ENCODE data around the gene TRUB1.

TRUB1 gene

DNA sequence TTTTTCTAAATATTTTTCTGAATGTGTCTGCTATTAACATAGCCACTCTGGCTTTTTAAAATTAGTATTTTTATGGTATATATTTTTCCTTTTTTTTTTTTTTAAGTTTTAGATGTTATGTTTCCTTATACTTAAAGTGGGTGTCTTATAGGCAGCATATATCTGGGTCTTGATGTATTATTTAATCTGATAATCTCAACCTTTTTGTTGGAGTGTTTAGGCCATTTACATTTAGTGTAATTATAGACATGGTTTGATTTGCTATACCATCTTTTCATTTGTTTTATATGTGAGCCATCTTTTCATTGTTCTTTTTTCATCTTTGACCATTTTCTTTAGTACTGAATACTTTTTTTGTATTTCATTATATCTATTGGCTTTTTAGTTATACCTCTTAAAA, 45.0 kb downstream of the TRUB1 start:
- DNase-seq = no peak

DNA sequence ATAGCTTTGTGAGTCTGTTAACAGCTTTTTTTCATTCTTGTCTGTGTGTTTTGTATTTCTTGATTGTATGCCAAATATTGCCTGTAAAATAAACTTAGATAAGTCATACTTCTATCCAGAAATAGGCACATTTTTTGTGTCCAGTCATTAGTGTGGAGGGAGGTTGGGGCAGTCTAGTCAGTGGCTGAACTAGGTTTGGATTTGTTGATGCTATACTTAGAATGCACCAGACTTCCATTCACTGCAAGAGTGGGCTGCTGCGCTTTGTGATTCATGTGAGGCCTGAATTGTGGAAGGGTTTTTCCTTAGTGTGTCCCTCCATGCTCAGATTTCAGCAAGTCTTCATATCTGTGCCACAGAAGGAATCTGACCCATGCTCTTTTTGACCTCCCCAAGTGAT, 50.0 kb downstream of the TRUB1 start:
- DNase-seq = no peak

DNA sequence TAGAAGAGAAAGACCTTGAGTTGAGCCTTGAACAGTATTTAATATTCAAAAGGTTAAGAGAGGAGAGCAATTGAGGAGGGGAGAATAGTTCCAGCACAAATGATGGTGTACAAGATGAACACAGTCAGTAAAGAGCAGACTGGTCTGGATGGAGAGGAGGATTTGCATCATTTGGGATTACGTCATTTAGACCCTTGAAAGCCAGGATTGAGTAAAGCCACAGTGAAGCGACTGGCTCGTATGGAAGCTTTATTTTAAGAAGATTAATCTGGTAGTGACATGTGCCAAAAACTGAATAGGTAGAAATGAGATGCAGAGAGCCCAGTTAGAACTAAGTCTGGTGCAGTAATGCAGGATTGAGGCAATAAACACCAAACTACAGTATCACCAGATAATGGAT, 52.6 kb downstream of the TRUB1 start:
- DNase-seq = no peak

DNA sequence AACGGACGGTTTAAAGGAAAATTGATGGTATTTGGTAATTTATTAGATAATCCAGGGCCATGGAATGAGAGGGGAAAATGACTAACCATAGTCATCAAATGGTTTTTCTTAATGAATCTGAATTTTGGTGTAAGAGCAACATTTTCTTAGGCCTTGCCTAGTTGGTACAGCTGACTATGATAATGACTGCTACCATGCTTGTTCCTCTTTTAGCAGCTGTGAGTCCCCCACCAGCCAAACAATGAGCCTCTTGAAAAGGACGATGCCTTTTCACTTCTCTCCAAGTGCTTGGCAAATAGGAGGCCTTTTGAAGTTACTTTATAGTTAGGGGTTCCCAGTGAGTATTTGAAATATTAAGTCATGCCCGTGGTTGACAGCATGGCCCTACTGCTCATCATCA, 53.0 kb downstream of the TRUB1 start:
- DNase-seq = no peak

DNA sequence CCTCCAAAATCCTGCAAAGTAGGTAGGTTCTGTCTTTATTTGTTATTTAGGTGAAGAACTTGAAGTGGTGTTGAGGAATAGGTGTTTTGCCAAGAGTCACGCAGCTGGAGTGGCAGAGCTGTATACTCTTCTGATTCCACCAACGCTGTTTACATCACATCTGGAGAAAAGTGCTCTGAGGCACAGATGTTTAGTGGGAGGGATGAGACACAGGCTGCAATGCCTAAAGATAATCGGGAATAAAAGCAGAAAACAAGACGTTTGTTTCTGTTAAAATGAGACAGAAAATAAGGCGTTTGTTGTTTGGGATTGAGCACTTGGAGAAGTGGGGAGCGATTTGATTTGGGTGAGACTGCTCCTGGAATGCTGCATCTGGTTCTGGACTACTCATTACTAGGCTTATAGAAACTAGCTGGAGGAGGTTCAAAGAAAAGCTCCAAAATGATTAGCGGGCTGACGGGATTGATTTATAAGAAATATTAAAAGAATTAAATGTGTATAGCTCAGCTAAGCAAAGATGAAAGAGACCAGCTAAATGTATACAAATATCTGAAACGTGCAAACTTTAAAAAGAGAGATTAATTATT, 54.3 kb downstream of the TRUB1 start:
- DNase-seq = no peak

DNA sequence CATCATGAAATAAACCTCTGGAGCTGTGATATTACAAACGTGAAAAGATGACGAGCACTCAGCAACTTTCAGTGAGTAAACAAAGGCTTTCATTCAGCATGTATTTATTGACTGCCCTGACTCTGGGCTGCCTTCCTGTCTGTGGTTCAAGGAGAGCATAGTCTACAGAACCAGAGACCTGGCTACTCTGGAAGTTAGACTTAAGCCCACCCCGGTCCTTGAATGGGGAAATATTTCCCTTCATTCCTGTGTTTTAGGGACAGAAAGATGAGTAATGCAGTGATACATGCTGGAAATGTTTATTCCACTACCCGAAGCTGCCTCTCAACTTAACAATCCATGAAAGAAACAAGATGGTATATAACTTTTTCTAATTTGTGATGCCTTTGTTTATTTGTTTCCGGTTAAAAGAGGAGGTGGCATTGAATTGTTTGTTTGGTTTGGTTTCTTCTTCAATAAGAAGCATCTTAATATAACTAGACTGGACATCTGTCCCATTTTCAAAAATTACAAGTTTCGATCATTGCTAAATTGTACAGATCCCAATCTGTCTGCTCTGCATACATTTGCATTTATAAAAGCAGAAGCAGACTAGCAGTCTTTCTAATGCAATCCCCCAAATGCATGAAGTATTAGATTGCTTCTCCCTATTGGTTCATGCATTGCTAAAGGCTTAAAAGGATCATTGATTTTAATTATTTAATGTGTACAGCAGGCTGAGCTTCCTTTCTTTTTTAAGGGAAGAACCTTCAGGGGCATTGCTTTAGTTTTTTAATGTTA, 57.7 kb downstream of the TRUB1 start:
- no peak for DNase-seq

DNA sequence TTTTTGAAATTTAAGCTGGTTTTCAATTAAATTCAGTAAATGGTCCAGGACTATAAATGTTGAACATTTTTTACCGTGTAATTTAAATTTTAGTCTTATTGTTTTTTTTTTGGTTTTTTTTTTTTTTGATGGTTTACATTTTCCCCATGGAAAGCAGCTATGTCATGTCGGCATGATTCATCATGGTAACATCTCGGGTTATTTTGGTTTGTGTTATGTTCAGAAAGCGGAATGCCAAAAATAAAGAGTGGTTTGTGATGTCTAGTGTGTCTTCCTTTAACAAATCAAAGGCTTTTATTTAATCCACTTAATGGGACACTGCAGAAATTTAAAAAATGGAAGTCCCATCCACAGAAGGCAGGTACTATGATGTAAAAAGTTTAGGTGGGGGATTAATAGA, 58.5 kb downstream of the TRUB1 start:
- no peak for DNase-seq

DNA sequence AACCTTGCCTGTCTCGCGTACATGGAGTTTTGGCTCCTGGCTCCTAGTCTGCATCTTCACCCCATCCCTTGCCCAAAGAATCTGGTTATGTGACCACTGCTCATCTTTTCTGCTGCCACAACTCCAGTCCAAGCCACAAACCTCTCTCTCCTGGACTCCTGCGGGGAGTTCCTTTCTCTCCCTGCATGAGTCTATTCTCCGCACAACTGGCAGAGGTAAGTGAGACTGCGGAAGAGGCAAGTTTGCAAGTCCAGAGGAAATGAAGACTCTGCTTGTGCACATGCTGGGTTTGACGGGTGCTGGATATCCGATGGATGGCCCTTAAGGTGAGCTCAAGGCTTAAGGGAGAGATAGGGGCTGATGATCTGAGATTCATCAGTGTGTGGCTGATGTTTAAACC, 61.0 kb downstream of the TRUB1 start:
- DNase-seq = no peak

DNA sequence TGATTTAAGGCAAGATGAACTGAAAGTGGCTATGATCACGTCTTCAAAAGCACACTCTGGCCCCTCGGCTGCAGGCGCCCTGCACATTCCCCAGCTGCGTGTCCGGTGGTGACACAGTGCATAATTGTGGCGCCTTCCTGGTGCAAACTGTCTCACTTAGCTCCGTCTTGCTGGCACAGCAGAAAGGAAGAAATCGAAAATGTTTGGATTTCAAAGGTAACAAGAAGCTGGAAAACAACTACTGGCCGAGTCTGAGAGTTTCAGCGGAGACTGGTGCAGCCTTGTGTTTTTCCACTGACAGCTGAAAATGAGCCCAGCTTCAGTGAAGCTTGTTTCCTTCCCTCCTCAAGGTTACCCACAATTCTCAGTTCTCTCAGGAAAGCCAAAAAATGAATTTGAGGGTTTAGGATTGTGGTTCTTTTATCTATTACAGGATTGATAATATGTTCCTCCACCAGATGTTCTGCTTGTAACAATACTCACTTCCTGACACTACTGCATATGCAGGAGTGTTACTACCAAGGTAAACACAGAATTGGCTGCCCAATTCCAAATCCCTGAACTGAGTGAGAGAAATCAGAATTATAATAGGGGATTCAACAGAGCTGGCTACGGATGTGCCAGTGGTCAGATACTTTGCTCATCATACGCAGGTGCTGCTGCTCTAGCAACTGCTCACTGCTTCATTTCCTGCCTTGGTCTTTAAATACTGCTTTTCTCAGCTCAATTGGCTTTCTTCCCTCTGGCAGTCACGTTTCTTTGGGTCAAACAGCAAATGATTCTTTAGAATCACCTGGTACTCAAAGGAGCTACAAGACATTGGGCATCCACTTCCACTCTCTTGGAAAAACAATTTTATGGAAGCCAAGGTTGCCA, 63.7 kb downstream of the TRUB1 start:
- no peak for DNase-seq

DNA sequence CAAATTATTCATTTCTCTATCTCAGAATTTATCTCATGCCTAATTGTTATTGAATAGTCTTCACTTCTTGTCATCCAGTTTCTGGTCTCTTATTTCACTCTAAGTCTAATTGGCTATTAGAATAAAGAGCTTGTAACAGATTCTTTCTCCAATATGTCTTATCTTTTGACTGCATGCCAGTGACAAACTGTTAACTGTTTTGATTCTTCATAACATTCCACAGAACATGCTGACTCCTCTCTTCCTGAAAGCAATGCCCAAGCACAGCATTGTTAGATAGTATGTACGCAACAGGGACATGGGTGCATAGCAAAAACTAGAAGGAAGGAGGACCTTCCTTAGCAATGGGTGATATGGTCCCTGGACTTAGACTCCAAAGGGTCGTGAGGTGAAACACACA, 65.4 kb downstream of the TRUB1 start:
- no peak for DNase-seq

DNA sequence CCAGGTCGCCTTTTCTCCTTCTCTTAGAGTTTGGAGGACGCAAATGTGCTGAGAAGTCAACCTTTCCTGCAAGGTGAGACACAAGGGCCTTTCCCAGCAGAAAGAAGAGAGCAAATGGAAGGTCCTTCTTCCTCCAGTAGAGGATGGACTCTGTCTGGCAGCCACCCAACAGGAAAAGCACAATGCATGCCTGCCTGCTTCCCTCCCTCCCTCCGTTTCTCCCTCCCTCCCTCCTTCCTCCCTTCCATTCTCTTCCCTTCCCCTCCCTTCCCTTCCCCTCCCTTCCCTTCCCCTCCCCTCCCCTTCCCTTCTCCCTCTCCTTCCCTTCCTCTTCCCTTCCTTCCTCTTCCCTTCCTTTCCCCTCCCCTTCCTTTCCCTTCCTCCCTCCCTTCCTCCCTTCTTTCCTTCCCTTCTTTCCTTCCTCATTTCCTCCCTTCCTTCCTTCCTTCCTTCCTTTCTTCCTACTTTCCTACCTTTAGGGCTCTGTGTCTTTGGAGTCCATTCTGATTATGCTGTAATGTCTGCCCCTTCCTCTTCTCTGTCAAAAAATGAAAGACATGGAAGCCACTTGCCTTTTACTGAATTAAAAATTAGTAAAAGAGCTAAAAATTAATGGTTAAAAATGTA, 66.4 kb downstream of the TRUB1 start:
- no peak for DNase-seq

DNA sequence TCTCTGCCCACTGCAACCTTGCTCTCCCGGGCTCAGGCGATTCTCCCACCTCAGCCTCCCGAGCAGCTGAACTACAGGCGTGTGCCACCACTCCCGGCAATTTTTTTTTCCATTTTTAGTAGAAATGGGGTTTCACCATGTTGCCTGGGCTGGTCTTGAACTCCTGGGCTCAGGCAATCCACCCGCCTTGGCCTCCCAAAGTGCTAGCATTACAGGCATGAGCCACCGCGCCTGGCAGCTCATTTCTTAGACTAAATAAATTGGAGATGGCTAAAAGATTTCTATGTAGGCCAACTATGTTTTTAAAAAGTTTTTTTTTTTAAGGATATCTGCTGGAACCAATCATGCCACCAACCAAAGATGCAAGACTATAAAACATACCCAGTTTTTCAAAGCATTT, 67.8 kb downstream of the TRUB1 start:
- no peak for DNase-seq

DNA sequence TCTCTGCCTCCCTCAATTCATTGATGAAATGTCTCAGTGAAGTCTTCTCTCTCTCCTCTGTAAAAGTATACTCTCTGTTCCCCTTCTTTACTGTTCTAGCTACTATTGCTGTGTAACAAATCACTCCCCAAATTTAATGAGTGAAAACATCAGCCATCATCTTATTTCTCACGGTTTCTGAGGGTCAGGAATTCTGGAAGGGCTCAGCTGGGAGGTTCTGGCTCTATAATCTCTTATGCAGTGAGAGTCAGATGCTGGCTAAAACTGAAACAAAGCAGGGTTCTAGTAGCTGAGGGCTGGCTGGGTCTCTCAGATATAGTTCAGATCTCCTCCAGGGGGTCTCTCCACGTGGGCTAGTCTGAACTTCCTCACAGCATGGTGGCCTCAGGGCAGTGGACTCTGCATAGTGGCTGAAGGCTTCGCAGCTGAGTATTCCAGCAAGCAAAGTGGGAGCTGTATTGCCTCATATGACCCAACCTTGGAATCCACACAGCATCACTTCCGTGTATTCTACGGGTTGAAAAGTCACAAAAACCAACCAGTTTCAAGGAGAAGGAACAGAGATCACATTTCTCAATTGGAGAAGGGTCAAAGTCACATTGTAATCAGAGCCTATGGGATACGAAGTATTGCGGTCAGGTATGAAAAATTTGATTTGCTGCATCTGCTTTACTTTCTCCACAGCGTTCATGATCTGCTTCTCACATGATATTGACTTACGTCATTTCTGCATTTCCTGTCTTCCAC, 80.4 kb downstream of the TRUB1 start:
- no peak for DNase-seq

DNA sequence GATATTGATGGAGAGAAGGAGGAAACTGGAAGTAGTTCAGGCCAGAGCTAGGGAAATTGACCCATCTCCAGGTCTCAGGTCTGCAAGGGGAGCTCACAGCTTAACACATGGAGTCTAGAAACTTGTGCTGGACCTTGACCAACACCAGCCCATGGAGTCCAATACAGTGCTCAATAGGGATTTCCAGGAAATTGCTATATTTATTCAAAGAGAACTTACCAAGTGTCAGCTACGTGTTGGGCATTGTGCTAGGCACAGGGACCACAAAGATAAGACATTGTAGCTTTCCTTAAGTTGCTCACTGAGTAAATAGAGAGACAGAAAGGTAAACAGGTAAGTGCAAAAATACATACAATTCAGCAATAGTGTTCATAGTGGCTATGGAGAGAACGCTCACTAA, 82.5 kb downstream of the TRUB1 start:
- DNase-seq = no peak

DNA sequence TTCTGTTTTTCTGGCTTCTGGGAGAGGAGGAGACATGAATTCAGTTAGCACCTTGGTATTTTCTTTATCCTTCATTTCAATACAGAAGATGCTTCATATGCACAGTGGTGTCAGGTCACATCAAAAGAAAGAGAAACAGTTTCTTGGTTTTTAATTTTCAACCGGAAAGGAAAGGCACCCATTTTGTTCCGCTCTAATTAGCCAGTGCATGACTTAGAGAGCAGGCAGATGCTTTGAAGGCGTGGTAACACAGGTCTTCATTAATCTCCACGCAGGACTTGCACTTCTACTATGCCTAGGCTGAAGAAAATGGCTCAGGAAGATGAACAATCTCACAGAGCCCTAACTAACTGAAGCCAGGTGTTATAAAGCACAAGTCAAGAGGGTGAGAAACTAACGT, 84.7 kb downstream of the TRUB1 start:
- DNase-seq = no peak

DNA sequence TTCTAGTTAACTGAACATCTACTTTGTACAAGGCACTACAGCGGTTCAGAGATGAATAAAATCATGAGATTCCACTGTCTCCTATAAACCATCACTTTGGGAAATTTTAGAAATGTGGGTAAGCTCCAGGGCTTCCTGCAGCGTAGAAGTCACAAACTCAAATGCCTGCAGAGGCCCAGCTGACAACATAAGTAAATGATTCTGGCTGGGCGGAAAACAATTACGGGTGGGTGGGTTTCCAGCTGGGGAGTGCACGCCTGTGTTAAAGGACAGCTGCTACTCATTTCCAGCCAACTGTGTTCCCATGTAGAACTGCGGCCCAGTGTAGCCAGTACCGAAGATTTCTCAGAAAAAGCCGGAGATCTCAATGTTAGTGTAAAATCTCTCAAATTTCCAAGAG, 85.7 kb downstream of the TRUB1 start:
- DNase-seq = no peak

DNA sequence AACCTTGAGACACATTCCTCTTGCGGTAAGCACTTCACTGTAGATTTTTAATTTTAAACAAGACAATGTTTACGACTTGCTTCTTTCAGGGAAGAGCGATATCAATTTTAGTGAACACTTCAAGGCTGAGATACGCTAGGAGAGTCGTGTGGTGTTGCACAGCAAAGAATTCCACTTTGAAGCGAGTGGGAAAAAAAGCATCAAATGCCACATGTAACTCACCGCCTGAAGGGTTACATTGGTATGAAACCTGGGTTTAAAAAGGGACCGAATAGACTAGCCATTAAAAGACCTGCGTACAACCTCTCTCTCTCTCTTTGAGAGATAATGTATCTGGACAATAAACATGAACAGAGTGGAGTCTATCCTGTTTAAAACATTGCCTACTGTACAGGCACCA, 86.4 kb downstream of the TRUB1 start:
- no peak for DNase-seq

DNA sequence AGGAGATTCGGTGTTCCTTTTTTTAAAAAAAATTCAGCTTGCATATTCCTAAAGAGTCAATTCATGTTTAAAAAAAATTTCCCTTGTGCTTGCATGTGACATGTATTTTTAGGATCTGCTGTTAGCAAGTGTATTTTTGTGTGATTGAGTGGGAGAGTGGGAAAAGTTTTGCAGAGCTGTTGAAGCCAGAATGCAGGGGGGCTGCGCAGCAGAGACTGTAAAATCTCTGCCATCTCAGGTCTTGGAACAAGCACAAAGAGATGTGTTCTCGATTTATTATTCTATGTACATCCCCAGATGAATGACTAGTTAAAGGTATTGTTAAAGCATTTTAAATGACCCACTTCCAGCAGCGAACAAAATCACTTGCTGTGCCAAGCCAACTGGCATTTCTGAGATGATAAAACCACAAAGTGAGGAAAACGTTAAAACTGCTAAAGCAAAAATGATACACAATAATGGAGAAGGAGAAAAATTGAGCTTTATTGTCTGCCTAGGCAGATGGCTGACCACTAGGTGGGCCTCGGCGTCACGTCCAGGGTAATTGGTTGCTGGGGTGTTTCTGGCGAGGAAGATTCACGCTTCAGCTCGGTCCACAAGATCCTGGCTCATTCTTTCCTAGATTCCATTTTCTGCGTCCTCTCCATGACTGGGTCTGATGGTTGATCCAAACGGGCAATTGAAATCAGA, 88.2 kb downstream of the TRUB1 start:
- DNase-seq = no peak

DNA sequence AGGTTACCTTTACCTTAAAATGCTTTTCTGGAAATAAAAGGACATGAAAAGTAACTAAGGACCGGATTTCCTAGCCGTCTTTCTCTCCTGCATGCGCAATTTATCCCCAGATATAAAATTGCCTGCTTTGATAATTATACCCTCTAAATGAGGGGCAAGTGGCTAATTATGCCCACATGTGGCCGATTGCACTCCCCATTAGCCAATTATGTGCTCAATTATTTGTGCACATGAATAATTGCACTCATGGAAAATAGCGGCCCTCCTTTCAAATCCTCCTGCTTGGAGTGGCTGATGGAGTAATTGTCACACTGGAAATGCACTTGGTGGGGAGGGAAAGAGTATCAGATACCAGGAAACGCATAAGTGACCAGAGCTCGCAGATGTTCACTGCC, 88.7 kb downstream of the TRUB1 start:
- DNase-seq = no peak
